Epithelial cell of esophagus (primary cell): ENCODE data around the gene PRRC2B.

Experiments used
- DNase-seq: peaks from one replicate; pipeline ENCODE4 v3.0.0; 2010; ENCODE audit warnings: low read depth
- H3K4me3 ChIP-seq: 2 replicates; pipeline ENCODE4 v1.5.1; 2011; ENCODE audit warnings: mild to moderate bottlenecking, low read length, control low read depth
- TF ChIP-seq, protein P1 (sequence below): IDR thresholded peaks from 2 replicates; pipeline ENCODE4 v1.5.1; 2011; ENCODE audit warnings: low read depth, mild to moderate bottlenecking, low read length, control low read depth, inconsistent platforms; ENCODE audit not compliant: insufficient read depth; ENCODE audit errors: missing control alignments

Gene PRRC2B

DNA sequence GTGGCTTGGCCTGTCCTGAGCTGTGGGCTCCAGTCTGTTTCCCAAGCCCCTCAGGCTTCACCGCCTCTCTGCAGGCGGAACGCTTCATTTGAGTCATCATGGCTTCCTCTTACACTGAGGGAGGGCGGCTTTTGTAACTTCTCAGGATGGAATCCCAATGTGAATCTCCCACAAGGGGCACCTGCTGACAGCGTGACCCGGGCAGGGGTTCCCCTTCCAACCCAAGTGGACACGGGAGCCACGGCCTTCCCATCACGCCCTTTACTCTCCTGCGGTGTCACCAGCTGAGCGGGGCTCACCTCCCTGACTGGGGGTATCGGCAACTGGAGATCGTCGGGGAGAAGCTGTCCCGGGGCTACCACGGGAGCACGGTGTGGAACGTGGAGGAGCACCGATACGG is 124.7 kb downstream of the PRRC2B start:
- TF ChIP-seq, protein P1, sequence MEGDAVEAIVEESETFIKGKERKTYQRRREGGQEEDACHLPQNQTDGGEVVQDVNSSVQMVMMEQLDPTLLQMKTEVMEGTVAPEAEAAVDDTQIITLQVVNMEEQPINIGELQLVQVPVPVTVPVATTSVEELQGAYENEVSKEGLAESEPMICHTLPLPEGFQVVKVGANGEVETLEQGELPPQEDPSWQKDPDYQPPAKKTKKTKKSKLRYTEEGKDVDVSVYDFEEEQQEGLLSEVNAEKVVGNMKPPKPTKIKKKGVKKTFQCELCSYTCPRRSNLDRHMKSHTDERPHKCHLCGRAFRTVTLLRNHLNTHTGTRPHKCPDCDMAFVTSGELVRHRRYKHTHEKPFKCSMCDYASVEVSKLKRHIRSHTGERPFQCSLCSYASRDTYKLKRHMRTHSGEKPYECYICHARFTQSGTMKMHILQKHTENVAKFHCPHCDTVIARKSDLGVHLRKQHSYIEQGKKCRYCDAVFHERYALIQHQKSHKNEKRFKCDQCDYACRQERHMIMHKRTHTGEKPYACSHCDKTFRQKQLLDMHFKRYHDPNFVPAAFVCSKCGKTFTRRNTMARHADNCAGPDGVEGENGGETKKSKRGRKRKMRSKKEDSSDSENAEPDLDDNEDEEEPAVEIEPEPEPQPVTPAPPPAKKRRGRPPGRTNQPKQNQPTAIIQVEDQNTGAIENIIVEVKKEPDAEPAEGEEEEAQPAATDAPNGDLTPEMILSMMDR, result no peak
- H3K4me3 ChIP-seq, result no peak overlapping the region
- DNase-seq, result no peak

DNA sequence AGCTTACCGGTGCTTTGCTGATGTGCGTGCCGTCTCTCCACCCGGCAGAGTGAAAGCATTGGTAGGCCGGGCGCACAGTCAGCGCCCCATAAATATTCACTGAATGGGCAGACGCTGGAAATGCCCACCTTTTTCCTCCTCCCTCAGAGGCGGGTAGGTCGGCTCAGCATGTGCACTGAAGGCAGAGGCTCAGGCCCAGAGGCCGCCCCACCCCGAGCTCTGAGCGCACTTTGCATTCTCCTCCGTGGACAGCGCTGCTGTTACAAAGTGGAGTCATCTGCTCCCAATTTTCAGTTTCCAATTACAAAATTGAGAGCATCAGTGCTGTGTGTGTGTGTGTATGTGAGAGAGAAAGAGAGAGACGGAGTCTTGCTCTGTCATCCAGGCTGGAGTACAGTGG is 126.6 kb downstream of the PRRC2B start:
- TF ChIP-seq, protein P1, result no peak
- H3K4me3 ChIP-seq, result no peak overlapping the region
- no peak for DNase-seq

DNA sequence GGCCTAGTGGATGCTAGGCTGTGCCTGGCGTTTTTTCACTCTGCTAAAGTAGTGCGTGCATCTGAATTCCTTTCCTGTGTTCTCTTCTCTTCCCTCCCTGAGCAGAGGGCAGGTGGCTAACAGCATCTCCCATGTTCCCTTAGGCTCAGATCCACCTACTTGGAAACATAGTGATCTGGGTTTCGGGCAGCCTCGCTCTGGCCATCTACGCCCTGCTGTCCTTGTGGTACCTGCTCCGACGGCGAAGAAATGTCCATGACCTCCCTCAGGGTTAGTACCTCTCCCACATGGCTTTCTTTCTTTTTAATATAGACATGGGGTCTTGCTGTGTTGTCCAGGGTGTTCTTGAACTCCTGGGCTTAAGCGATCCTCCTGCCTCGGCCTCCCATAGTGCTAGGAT is 127.3 kb downstream of the PRRC2B start:
- TF ChIP-seq, protein P1, result no peak
- no peak for DNase-seq
- no peak overlapping the region for H3K4me3 ChIP-seq

DNA sequence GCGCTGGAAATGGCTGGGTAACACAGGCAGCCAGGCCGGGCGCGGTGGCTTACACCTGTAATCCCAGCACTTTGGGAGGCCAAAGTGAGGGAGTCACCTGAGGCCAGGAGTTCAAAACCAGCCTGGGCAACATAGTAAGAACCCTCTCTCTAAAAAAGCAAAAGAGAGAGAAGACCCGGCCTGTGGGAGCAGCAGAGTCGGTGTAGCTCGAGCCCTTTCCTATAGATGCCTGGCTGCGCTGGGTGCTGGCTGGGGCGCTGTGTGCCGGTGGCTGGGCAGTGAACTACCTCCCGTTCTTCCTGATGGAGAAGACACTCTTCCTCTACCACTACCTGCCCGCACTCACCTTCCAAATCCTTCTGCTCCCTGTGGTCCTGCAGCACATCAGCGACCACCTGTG is 127.9 kb downstream of the PRRC2B start:
- no peak for DNase-seq

DNA sequence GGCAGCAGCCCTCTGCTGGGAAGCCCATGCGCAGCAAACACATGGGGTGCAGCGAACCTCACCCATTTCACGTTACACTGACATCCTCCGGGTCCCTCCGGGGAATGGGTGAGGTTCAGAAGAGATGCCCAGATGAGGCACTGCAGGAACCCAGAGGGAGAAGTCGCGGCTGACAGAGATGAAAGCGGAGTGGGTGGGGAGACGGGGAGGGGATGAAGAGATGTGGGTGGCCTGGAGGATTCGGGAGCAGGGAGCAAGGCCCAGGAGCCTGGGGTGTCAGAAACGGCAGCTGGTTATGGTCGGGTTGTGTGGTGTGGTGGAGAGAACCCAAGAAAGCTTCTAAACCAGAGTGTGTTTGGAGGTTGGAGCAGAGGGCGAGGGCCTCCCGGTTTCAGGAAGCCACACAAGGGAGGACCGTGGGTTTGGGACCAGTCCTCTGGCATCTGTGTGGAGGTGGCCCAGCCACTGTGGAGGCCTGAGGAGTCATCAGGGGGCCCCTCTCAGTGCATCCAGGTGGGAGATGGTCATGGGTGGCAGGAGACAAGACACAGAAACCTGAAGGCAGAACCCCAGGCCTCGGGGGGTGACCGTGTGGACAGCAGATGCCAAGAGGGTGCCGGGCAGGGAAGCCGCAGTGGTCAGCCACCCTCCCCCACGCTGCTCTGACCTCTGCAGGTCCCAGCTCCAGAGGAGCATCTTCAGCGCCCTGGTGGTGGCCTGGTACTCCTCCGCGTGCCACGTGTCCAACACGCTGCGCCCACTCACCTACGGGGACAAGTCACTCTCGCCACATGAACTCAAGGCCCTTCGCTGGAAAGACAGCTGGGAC is 128.6 kb downstream of the PRRC2B start:
- TF ChIP-seq, protein P1, result no peak
- no peak for DNase-seq
- H3K4me3 ChIP-seq, result no peak overlapping the region

More for the DNA sequence above, 127.9 kb downstream of the PRRC2B start:
- TF ChIP-seq, protein P1, result no peak
- no peak overlapping the region for H3K4me3 ChIP-seq

DNA sequence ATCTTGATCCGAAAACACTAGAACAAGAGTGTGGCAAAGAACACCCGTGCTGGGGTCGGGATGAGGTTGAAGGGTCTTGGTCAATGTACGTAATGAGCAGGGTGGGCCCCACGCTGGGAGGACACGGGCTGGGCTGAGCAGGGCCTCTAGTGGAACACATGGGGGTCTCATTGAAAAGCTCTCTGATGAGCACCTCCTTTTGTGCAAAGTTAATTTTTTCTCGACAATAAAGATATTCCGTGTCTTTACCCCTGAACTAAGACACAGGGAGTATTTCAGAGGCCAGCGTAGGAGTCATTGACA is 129.2 kb downstream of the PRRC2B start:
- TF ChIP-seq, protein P1, result no peak
- DNase-seq, result no peak
- no peak overlapping the region for H3K4me3 ChIP-seq
